ENCODE measurements around the gene REV1. TPM values are rescaled to one million over a fixed set of nuclear protein-coding genes. Genes with fewer than 3 reads are reported as not detected.

REV1 gene
- total and polyA plus RNA-seq, 2 donors (not counting 3 experiments of a cell fraction or from before 2014, with no cell fraction given) = 16.6 to 50.3 TPM

- no peak for TF ChIP-seq EZH2 (IDR thresholded peaks at IDR 0.05; ENCODE audit: borderline replicate concordance, low read depth, low read length, severe bottlenecking)
- TF ChIP-seq, protein P1, sequence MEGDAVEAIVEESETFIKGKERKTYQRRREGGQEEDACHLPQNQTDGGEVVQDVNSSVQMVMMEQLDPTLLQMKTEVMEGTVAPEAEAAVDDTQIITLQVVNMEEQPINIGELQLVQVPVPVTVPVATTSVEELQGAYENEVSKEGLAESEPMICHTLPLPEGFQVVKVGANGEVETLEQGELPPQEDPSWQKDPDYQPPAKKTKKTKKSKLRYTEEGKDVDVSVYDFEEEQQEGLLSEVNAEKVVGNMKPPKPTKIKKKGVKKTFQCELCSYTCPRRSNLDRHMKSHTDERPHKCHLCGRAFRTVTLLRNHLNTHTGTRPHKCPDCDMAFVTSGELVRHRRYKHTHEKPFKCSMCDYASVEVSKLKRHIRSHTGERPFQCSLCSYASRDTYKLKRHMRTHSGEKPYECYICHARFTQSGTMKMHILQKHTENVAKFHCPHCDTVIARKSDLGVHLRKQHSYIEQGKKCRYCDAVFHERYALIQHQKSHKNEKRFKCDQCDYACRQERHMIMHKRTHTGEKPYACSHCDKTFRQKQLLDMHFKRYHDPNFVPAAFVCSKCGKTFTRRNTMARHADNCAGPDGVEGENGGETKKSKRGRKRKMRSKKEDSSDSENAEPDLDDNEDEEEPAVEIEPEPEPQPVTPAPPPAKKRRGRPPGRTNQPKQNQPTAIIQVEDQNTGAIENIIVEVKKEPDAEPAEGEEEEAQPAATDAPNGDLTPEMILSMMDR (IDR thresholded peaks at IDR 0.05; ENCODE audit: extremely low read depth in 1 of 2, insufficient read depth in 1 of 2, low read depth in 1 of 2, low read length in 2 of 2) = no peak
- TF ChIP-seq MYC (IDR thresholded peaks at IDR 0.05; ENCODE audit: low read depth, low read length) = no peak
- TF ChIP-seq GATA2 (IDR thresholded peaks at IDR 0.05; ENCODE audit: insufficient read depth, insufficient read length, low read depth, low read length) = no peak
- Histone ChIP-seq H3K9me1 (replicated peaks; ENCODE audit: control insufficient read depth, extremely low read depth, insufficient read depth, low read length) (no peaks in the 10 kb centered on the region), H3K9me3 (replicated peaks; ENCODE audit: control insufficient read depth, insufficient read depth, low read length) (no peaks in the 10 kb centered on the region), H3K4me3 (replicated peaks in 1 of 3; ENCODE audit: insufficient read depth in 1 of 3, low read depth in 1 of 3, low read length in 3 of 3) (no peak overlapping the region), H3K4me2 (ENCODE audit: insufficient read depth, low read length) (no peak overlapping the region), H3K27me3 (ENCODE audit: control insufficient read depth in 2 of 2, insufficient read depth in 2 of 2, low read length in 2 of 2) (no peaks in the 10 kb centered on the region), H3K4me1 (ENCODE audit: control insufficient read depth, extremely low read depth, insufficient read depth, low read length) (no peaks in the 10 kb centered on the region), H2AFZ (ENCODE audit: low read depth, low read length) (no peak overlapping the region), H3K9ac (replicated peaks; ENCODE audit: extremely low read depth, insufficient read depth, low read length) (no peak overlapping the region), H3K36me3 (ENCODE audit: control insufficient read depth in 2 of 2, extremely low read depth in 1 of 2, insufficient read depth in 2 of 2, low read length in 2 of 2) (peaks cover 19 to 33% of the 10 kb centered on the region in 2 experiments), H4K20me1 (replicated peaks; ENCODE audit: control insufficient read depth, extremely low read depth, insufficient read depth, low read length) (no peaks in the 10 kb centered on the region), H3K79me2 (ENCODE audit: control insufficient read depth, insufficient read depth, low read length) (no peaks in the 10 kb centered on the region), H3K27ac (ENCODE audit: insufficient read depth, low read depth, low read length) (no peak overlapping the region)
- no TSS peak for BruUV-seq (replicated peaks)
- intact Hi-C loops (cut with micrococcal nuclease) (loop anchor here (5.0 kb wide), 1 partner anchor 86 kb away; the partner anchor contains the start of gene REV1), dilution Hi-C loops (cut with MboI; ENCODE audit: extremely low pct_ligation_motif_present, low sequenced_read_pairs) (no loop called here)
- FAIRE-seq = no peak
- CTCF ChIA-PET = interaction anchor here (1.2 kb wide), 1 partner anchor 32 kb away, joined by 4 read pairs; no protein-coding TSS in a partner anchor
- no peak for DNase-seq (ENCODE audit: low read depth, low spot score)
- POLR2A ChIA-PET = no interaction called here
Observed at GRCh38 chr2:99406137-99406536, 83.7 kb downstream of the REV1 start.
